Upper lobe of left lung (tissue), 4 donors: Measurements from ENCODE around the gene NPW.

Experiments
- POLR2A ChIP-seq, 4 donors: fragments of 450-650 bp; IDR thresholded peaks; one replicate each; pipeline ENCODE4 v1.5.1; 2016 to 2017; ENCODE audit warnings: antibody characterized with exemption in 4 of 4, mild to moderate bottlenecking in 2 of 4
- TF ChIP-seq, protein P1 (sequence below), 6 experiments: fragments of 450-650 bp in 4 of 6; fragments of 200-600 bp in 2 of 6; sonication (generic) in 2 of 6; IDR thresholded peaks; one replicate each; pipeline ENCODE4 v1.5.1; 2016 to 2019; ENCODE audit warnings: antibody characterized with exemption in 6 of 6

- TF ChIP-seq, protein P1, sequence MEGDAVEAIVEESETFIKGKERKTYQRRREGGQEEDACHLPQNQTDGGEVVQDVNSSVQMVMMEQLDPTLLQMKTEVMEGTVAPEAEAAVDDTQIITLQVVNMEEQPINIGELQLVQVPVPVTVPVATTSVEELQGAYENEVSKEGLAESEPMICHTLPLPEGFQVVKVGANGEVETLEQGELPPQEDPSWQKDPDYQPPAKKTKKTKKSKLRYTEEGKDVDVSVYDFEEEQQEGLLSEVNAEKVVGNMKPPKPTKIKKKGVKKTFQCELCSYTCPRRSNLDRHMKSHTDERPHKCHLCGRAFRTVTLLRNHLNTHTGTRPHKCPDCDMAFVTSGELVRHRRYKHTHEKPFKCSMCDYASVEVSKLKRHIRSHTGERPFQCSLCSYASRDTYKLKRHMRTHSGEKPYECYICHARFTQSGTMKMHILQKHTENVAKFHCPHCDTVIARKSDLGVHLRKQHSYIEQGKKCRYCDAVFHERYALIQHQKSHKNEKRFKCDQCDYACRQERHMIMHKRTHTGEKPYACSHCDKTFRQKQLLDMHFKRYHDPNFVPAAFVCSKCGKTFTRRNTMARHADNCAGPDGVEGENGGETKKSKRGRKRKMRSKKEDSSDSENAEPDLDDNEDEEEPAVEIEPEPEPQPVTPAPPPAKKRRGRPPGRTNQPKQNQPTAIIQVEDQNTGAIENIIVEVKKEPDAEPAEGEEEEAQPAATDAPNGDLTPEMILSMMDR (IDR thresholded peaks at IDR 0.05) = no peak
- TF ChIP-seq POLR2A (IDR thresholded peaks at IDR 0.05) = no peak
Measured at GRCh38 chr16:1989209-1990100, 30.1 kb upstream of the NPW start, which contains the start of gene SYNGR3.
